Kidney glomerular epithelial cell (primary cell): Measurements from ENCODE around the gene PTPN2.

Experiments used
- DNase-seq: peaks from one replicate; lab custom pipeline; 2025; lab: John Stamatoyannopoulos, UW

The PTPN2 gene

GRCh38 chr18:12745095-12745795, 138.8 kb downstream of the PTPN2 start:
- DNase-seq: no peak

- DNase-seq: peak; percentile 72
These were observed 139.9 kb downstream of the PTPN2 start for GRCh38 chr18:12744103-12744502.

DNA sequence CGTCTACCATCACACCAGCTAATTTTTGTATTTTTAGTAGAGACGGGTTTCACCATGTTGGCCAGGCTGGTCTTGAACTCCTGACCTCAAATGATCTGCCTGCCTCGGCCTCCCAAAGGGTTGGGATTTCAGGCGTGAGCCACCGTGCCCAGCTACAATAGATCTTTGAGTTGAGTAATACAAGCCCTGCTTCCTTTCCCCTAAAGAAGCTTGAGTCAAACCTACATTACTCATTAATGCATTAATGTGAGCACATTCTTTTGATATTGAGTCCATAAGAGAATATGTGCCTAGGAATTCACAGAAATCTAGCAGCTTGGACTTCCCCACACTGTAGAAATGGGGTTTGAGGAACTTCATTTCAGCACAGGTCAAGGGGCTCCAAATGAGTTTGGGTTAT, 141.6 kb downstream of the PTPN2 start:
- no peak for DNase-seq
